DND-41 (cell line): ENCODE measurements around the gene FOCAD.

ENCODE experiments used
- CTCF ChIP-seq: IDR thresholded peaks from 2 replicates; pipeline ENCODE4 v1.5.1; 2012; ENCODE audit warnings: borderline replicate concordance, low read length, moderate library complexity, mild to moderate bottlenecking; ENCODE audit not compliant: poor library complexity, severe bottlenecking; ENCODE audit errors: extremely low read depth
- EZH2 ChIP-seq: IDR thresholded peaks from 3 replicates; pipeline ENCODE4 v1.6.1; 2012; ENCODE audit warnings: borderline replicate concordance, low read depth, mild to moderate bottlenecking, moderate library complexity, low read length, inconsistent platforms; ENCODE audit not compliant: severe bottlenecking

- TF ChIP-seq CTCF, result no peak
- TF ChIP-seq EZH2, result no peak
These were observed 98.2 kb downstream of the FOCAD start for GRCh38 chr9:20782289-20782688.
